ENCODE data around the gene AP2A2. TPM values are rescaled to one million over a fixed set of nuclear protein-coding genes. Genes with fewer than 3 reads are reported as not detected.
A peak's percentile ranks its signal among the peaks of the same experiment; 100 is the strongest.

The AP2A2 gene
- polyA plus RNA-seq, 3 donors, result 5.7 to 61.0 (median 8.2) TPM

- 100% methylated on average over 3 of the region's 7 CpGs for WGBS (ENCODE audit: insufficient coverage)
- no peaks in the 10 kb centered on the region for H3K79me2 ChIP-seq (ENCODE audit: insufficient read depth, low read length)
- H3K27ac ChIP-seq (ENCODE audit: low read depth in 1 of 2, low read length in 2 of 2), result no peak overlapping the region
- peaks cover 0 to 4% (median 3%) of the 10 kb centered on the region in 7 donors for H3K9me3 Mint-ChIP-seq
- no peak overlapping the region for H3K4me3 ChIP-seq (replicated peaks in 1 of 3; ENCODE audit: low read depth in 2 of 3, low read length in 3 of 3)
- H3K4me1 Mint-ChIP-seq, result no peaks in the 10 kb centered on the region
- H3K27me3 Mint-ChIP-seq (ENCODE audit: low read depth in 3 of 3), result peaks cover 0 to 2% (median 0%) of the 10 kb centered on the region in 3 donors
- no peak overlapping the region for H3K9ac ChIP-seq (ENCODE audit: insufficient read depth, low read length, poor library complexity, severe bottlenecking)
- no peak overlapping the region for H2AFZ ChIP-seq (ENCODE audit: insufficient read depth, low read depth, low read length, poor library complexity, severe bottlenecking)
- H3K36me3 ChIP-seq (replicated peaks in 1 of 2; ENCODE audit: control insufficient read depth in 1 of 2, insufficient read depth in 2 of 2, low read length in 2 of 2), result no peaks in the 10 kb centered on the region
- H3K4me3 Mint-ChIP-seq, result no peak overlapping the region
- no peak for TF ChIP-seq CTCF (IDR thresholded peaks at IDR 0.05)
- no peak for DNase-seq
- H3K27ac Mint-ChIP-seq, result no peak overlapping the region
- intact Hi-C loops (cut with micrococcal nuclease), result no loop called here
- H3K9me3 ChIP-seq (replicated peaks in 1 of 2; ENCODE audit: control insufficient read depth in 1 of 2, insufficient read depth in 1 of 2, low read length in 2 of 2), result peaks cover 0 to 2% of the 10 kb centered on the region in 2 donors
- no peaks in the 10 kb centered on the region for H3K4me1 ChIP-seq (ENCODE audit: control insufficient read depth in 1 of 2, insufficient read depth in 2 of 2, low read length in 2 of 2)
- H3K4me2 ChIP-seq (replicated peaks; ENCODE audit: extremely low read depth, low read length, poor library complexity, severe bottlenecking), result no peak overlapping the region
- no peaks in the 10 kb centered on the region for H3K36me3 Mint-ChIP-seq
- peaks cover under 1% of the 10 kb centered on the region for H4K20me1 ChIP-seq (ENCODE audit: insufficient read depth, low read length)
- H3K27me3 ChIP-seq (ENCODE audit: control insufficient read depth in 2 of 2, insufficient read depth in 2 of 2, low read length in 2 of 2), result no peaks in the 10 kb centered on the region
These were observed 96.7 kb downstream of the AP2A2 start for GRCh38 chr11:1022411-1022810.

- no peak overlapping the region for H3K27ac ChIP-seq (ENCODE audit: low read depth in 1 of 2, low read length in 2 of 2)
- H3K9me3 ChIP-seq (replicated peaks in 1 of 2; ENCODE audit: control insufficient read depth in 1 of 2, insufficient read depth in 1 of 2, low read length in 2 of 2), result no peaks in the 10 kb centered on the region
- no peaks in the 10 kb centered on the region for H3K9me3 Mint-ChIP-seq
- H3K4me1 Mint-ChIP-seq, result no peaks in the 10 kb centered on the region
- H3K36me3 Mint-ChIP-seq, result no peaks in the 10 kb centered on the region
- no peak for DNase-seq
- H3K4me3 Mint-ChIP-seq, result no peak overlapping the region
- H3K9ac ChIP-seq (ENCODE audit: insufficient read depth, low read length, poor library complexity, severe bottlenecking), result no peak overlapping the region
- H3K36me3 ChIP-seq (replicated peaks in 1 of 2; ENCODE audit: control insufficient read depth in 1 of 2, insufficient read depth in 2 of 2, low read length in 2 of 2), result no peaks in the 10 kb centered on the region
- H3K4me1 ChIP-seq (ENCODE audit: control insufficient read depth in 1 of 2, insufficient read depth in 2 of 2, low read length in 2 of 2), result no peaks in the 10 kb centered on the region
- no peak overlapping the region for H3K4me2 ChIP-seq (replicated peaks; ENCODE audit: extremely low read depth, low read length, poor library complexity, severe bottlenecking)
- no peaks in the 10 kb centered on the region for H4K20me1 ChIP-seq (ENCODE audit: insufficient read depth, low read length)
- 95% methylated on average over 27 of the region's 28 CpGs for WGBS (ENCODE audit: insufficient coverage)
- peak overlapping the region in 1 of 7 donors; percentile 0 for H3K27ac Mint-ChIP-seq
- H2AFZ ChIP-seq (ENCODE audit: insufficient read depth, low read depth, low read length, poor library complexity, severe bottlenecking), result no peak overlapping the region
- no peak for TF ChIP-seq CTCF (IDR thresholded peaks at IDR 0.05)
- H3K27me3 Mint-ChIP-seq (ENCODE audit: low read depth in 3 of 3), result peaks cover 0 to 2% (median 0%) of the 10 kb centered on the region in 3 donors
- no peaks in the 10 kb centered on the region for H3K27me3 ChIP-seq (ENCODE audit: control insufficient read depth in 2 of 2, insufficient read depth in 2 of 2, low read length in 2 of 2)
- intact Hi-C loops (cut with micrococcal nuclease), result no loop called here
- H3K4me3 ChIP-seq (replicated peaks in 1 of 3; ENCODE audit: low read depth in 2 of 3, low read length in 3 of 3), result no peak overlapping the region
- no peaks in the 10 kb centered on the region for H3K79me2 ChIP-seq (ENCODE audit: insufficient read depth, low read length)
These were observed 97.5 kb downstream of the AP2A2 start for GRCh38 chr11:1022908-1023810.

All from CD14-positive monocyte (primary cell).